Esophagus muscularis mucosa (tissue), 4 donors: ENCODE results near the gene SPATA33. TPM values are rescaled to one million over a fixed set of nuclear protein-coding genes. Genes with fewer than 3 reads are reported as not detected.

Experiments used
- DNase-seq: peaks from one replicate; pipeline ENCODE4 v3.0.0-alpha.2; 2017; ENCODE audit errors: extremely low spot score
- H3K27ac ChIP-seq, 4 donors: fragments of 200-600 bp; sonication (generic); replicated peaks in 1 of 4; 1 replicate in 3 of 4; 2 replicates in 1 of 4; pipeline ENCODE4 v1.5.1; 2016 to 2019; ENCODE audit warnings: mild to moderate bottlenecking in 1 of 4
- H3K27me3 ChIP-seq, 4 donors: fragments of 200-600 bp; sonication (generic); one replicate each; pipeline versions ENCODE4 v1.5.1 to v1.6.0; 2016 to 2019
- H3K36me3 ChIP-seq, 4 donors: fragments of 200-600 bp; sonication (generic); one replicate each; pipeline ENCODE4 v1.5.1; 2016 to 2019
- H3K4me1 ChIP-seq, 4 donors: fragments of 200-600 bp; sonication (generic); one replicate each; pipeline ENCODE4 v1.5.1; 2016 to 2019
- H3K4me3 ChIP-seq, 4 donors: fragments of 200-600 bp; sonication (generic); 1 replicate in 2 of 4; 2 replicates in 2 of 4; pipeline ENCODE4 v1.5.1; 2016 to 2019; ENCODE audit warnings: mild to moderate bottlenecking in 4 of 4, moderate library complexity in 1 of 4
- H3K9me3 ChIP-seq, 4 donors: fragments of 200-600 bp; sonication (generic); 1 replicate in 3 of 4; 2 replicates in 1 of 4; pipeline ENCODE4 v1.5.1; 2016 to 2019
- CTCF ChIP-seq, 3 experiments: fragments of 200-600 bp in 2 of 3; fragments of 450-650 bp in 1 of 3; sonication (generic) in 2 of 3; IDR thresholded peaks; one replicate each; pipeline ENCODE4 v1.5.1; 2017 to 2019; ENCODE audit warnings: antibody characterized with exemption in 3 of 3, mild to moderate bottlenecking in 2 of 3, moderate library complexity in 1 of 3
- EP300 ChIP-seq: sonication (generic); formaldehyde crosslinking; IDR thresholded peaks from one replicate; pipeline ENCODE4 v1.6.1; 2017; ENCODE audit warnings: antibody characterized with exemption
- POLR2A ChIP-seq: fragments of 450-650 bp; IDR thresholded peaks from one replicate; pipeline ENCODE4 v1.6.1; 2017; ENCODE audit warnings: antibody characterized with exemption, moderate library complexity, mild to moderate bottlenecking, low read depth
- POLR2AphosphoS5 ChIP-seq, 2 donors: sonication (generic); formaldehyde crosslinking; IDR thresholded peaks; one replicate each; pipeline ENCODE4 v1.6.1; 2017; ENCODE audit warnings: antibody characterized with exemption in 2 of 2
- WGBS: methylation state at CpG from one replicate; pipeline ENCODE4 v1.1.5; 2018; 5-methylcytosine and 5-hydroxymethylcytosine counted together
- intact Hi-C: fragments of 100-400 bp; cut with DNase I; formaldehyde crosslinking; loops from one replicate; pipeline ENCODE4 v1.15.1; 2023
- total RNA-seq, 4 donors: library from RNA; depleted of rRNA; stranded (reverse); fragments of >200 nt; gene quantifications; one replicate each; pipeline versions ENCODE4 v1.1.0 to v1.2.1, GENCODE V29; 2016

The SPATA33 gene
- total RNA-seq: 1 to 10 TPM; 2.2 to 4.9 (median 3.6) TPM

- Histone ChIP-seq H3K27ac (peak within 1 kb of the TSS; percentile 80 to 88 (median 84)), H3K27me3 (no peaks in the 10 kb centered on the region), H3K9me3 (no peaks in the 10 kb centered on the region), H3K36me3 (peaks cover 0 to 43% (median 33%) of the 10 kb centered on the region in 4 donors), H3K4me1 (peaks cover 19 to 48% (median 24%) of the 10 kb centered on the region in 4 donors), H3K4me3 (peak within 1 kb of the TSS; percentile 82 to 98 (median 94))
- TF ChIP-seq POLR2AphosphoS5 (IDR thresholded peaks at IDR 0.05) (peak; percentile 79 to 90), CTCF (IDR thresholded peaks at IDR 0.05) (no peak), EP300 (no peak), POLR2A (no peak)
- DNase-seq: peak; percentile 97
- WGBS: 0% methylated on average over 9 of the region's 99 CpGs
- intact Hi-C loops: no loop called here
Measured at GRCh38 chr16:89657442-89658220, at the start of gene SPATA33, which contains the start of gene CHMP1A. SPATA33 (plus strand) TSS chr16:89657836; CDS start chr16:89657912, 76 bp downstream. CHMP1A (minus strand) TSS chr16:89657708; CDS start chr16:89657588, 120 bp downstream.

- Histone ChIP-seq H3K4me1 (peaks cover 0 to 1% (median 0%) of the 10 kb centered on the region in 4 donors), H3K4me3 (no peak overlapping the region), H3K27me3 (peaks cover 0 to 74% (median 0%) of the 10 kb centered on the region in 4 donors), H3K9me3 (no peaks in the 10 kb centered on the region), H3K27ac (no peak overlapping the region), H3K36me3 (no peaks in the 10 kb centered on the region)
- intact Hi-C loops: no loop called here
- DNase-seq: no peak
- 80% methylated on average over 32 of the region's 32 CpGs for WGBS
- TF ChIP-seq CTCF (IDR thresholded peaks at IDR 0.05) (no peak), POLR2AphosphoS5 (IDR thresholded peaks at IDR 0.05) (no peak), POLR2A (no peak), EP300 (no peak)
Measured at GRCh38 chr16:89607937-89608740, 49.5 kb upstream of the SPATA33 start.

- 82% methylated on average over 1 of the region's 1 CpG for WGBS
Measured at GRCh38 chr16:89610108-89610453, 47.6 kb upstream of the SPATA33 start.

More at GRCh38 chr16:89610108-89610453, 47.6 kb upstream of the SPATA33 start:
- DNase-seq: no peak
- H3K9me3 ChIP-seq: no peaks in the 10 kb centered on the region
- no peak for TF ChIP-seq POLR2A
- TF ChIP-seq POLR2AphosphoS5 (IDR thresholded peaks at IDR 0.05): no peak
- TF ChIP-seq EP300: no peak
- no peak for TF ChIP-seq CTCF (IDR thresholded peaks at IDR 0.05)
- H3K36me3 ChIP-seq: no peaks in the 10 kb centered on the region
- H3K27me3 ChIP-seq: peaks cover 0 to 80% (median 1%) of the 10 kb centered on the region in 4 donors
- intact Hi-C loops: no loop called here
- H3K4me3 ChIP-seq: no peak overlapping the region
- no peak overlapping the region for H3K27ac ChIP-seq
- peaks cover 0 to under 1% (median 0%) of the 10 kb centered on the region in 4 donors for H3K4me1 ChIP-seq
